Measurements from ENCODE around the gene ARID1B.
"Not testable (repeated sequence)": the region's sequence is repeated elsewhere in the genome, so short reads cannot be mapped to it uniquely, and the experiment has no call there.

ARID1B gene

GRCh38 chr6:157145656-157146285 lies 368.6 kb downstream of the ARID1B start:
- DNase-seq = no peak

- not testable (repeated sequence) for DNase-seq
These were observed 370.2 kb downstream of the ARID1B start for GRCh38 chr6:157147054-157148026.

GRCh38 chr6:157148391-157149323 lies 371.5 kb downstream of the ARID1B start:
- peak; percentile 92 for DNase-seq

- peak; percentile 65 for DNase-seq
These were observed 372.9 kb downstream of the ARID1B start for GRCh38 chr6:157150076-157150475.

GRCh38 chr6:157151029-157151428 lies 373.9 kb downstream of the ARID1B start:
- DNase-seq = no peak

- peak; percentile 85 for DNase-seq
These were observed 374.8 kb downstream of the ARID1B start for GRCh38 chr6:157151989-157152388.

- DNase-seq = no peak
These were observed 375.4 kb downstream of the ARID1B start for GRCh38 chr6:157152556-157152955.

- DNase-seq = no peak
These were observed 378.6 kb downstream of the ARID1B start for GRCh38 chr6:157155804-157156203.

GRCh38 chr6:157157258-157157657 lies 380.1 kb downstream of the ARID1B start:
- DNase-seq = no peak

GRCh38 chr6:157158456-157158855 lies 381.3 kb downstream of the ARID1B start:
- no peak for DNase-seq

- DNase-seq = no peak
These were observed 381.7 kb downstream of the ARID1B start for GRCh38 chr6:157158897-157159296.

GRCh38 chr6:157159348-157159747 lies 382.2 kb downstream of the ARID1B start:
- DNase-seq = no peak

- DNase-seq = no peak
These were observed 384.7 kb downstream of the ARID1B start for GRCh38 chr6:157161912-157162311.

- no peak for DNase-seq
These were observed 385.7 kb downstream of the ARID1B start for GRCh38 chr6:157162766-157163433.

GRCh38 chr6:157163434-157164159 lies 386.4 kb downstream of the ARID1B start:
- no peak for DNase-seq

GRCh38 chr6:157164972-157165371 lies 387.8 kb downstream of the ARID1B start:
- DNase-seq = peak; percentile 30

GRCh38 chr6:157166784-157167183 lies 389.6 kb downstream of the ARID1B start:
- DNase-seq = no peak

- DNase-seq = no peak
These were observed 390.7 kb downstream of the ARID1B start for GRCh38 chr6:157167837-157168236.

GRCh38 chr6:157168471-157168870 lies 391.3 kb downstream of the ARID1B start:
- no peak for DNase-seq

- no peak for DNase-seq
These were observed 392.0 kb downstream of the ARID1B start for GRCh38 chr6:157169226-157169625.

GRCh38 chr6:157169656-157170055 lies 392.5 kb downstream of the ARID1B start:
- no peak for DNase-seq

GRCh38 chr6:157170535-157170934 lies 393.4 kb downstream of the ARID1B start:
- no peak for DNase-seq
